MG63 (cell line): Measurements from ENCODE around the gene FANCI. TPM values are rescaled to one million over a fixed set of nuclear protein-coding genes. Genes with fewer than 3 reads are reported as not detected.
"Not testable (repeated sequence)": the region's sequence is repeated elsewhere in the genome, so short reads cannot be mapped to it uniquely, and the experiment has no call there.

Experiments
- DNase-seq: peaks from one replicate; pipeline ENCODE4 v3.0.0-alpha.2; 2020
- H3K27me3 ChIP-seq: fragments of 250-450 bp; sonication (Bioruptor Pico); 2 replicates; pipeline ENCODE4 v1.5.1; 2020; ENCODE audit warnings: mild to moderate bottlenecking, moderate library complexity
- H3K36me3 ChIP-seq: fragments of 250-450 bp; sonication (Bioruptor Pico); 2 replicates; pipeline ENCODE4 v1.5.1; 2020; ENCODE audit warnings: mild to moderate bottlenecking, moderate library complexity
- H3K4me3 ChIP-seq: fragments of 250-450 bp; sonication (Bioruptor Pico); 2 replicates; pipeline ENCODE4 v1.5.1; 2020; ENCODE audit warnings: mild to moderate bottlenecking, moderate library complexity
- H3K9me3 ChIP-seq: fragments of 250-450 bp; sonication (Bioruptor Pico); 2 replicates; pipeline ENCODE4 v1.5.1; 2020; ENCODE audit warnings: mild to moderate bottlenecking, moderate library complexity
- total RNA-seq: library from RNA; depleted of rRNA; stranded (reverse); fragments of >200 nt; shearing (Covaris generic); gene quantifications from 2 replicates; pipeline ENCODE4 v1.2.3, GENCODE V29; 2014; ENCODE audit warnings: low replicate concordance

Gene FANCI
- total RNA-seq, 1 experiment from 2014 or later: 34.4 TPM

GRCh38 chr15:89250142-89250541 lies 6.4 kb downstream of the FANCI start:
- H3K9me3 ChIP-seq, DNase-seq, H3K27me3 ChIP-seq, H3K4me3 ChIP-seq: not testable (repeated sequence)
- H3K36me3 ChIP-seq: peaks cover 81% of the 10 kb centered on the region

- H3K4me3 ChIP-seq, DNase-seq, H3K9me3 ChIP-seq, H3K27me3 ChIP-seq: not testable (repeated sequence)
- H3K36me3 ChIP-seq: peaks cover 73% of the 10 kb centered on the region
Observed at GRCh38 chr15:89277281-89277680, 33.5 kb downstream of the FANCI start.

GRCh38 chr15:89278307-89278706 lies 34.5 kb downstream of the FANCI start:
- no peaks in the 10 kb centered on the region for H3K27me3 ChIP-seq
- H3K4me3 ChIP-seq: no peak overlapping the region
- H3K36me3 ChIP-seq: peaks cover 83% of the 10 kb centered on the region
- DNase-seq: no peak
- H3K9me3 ChIP-seq: no peaks in the 10 kb centered on the region

- DNase-seq: no peak
- H3K9me3 ChIP-seq: peaks cover 8% of the 10 kb centered on the region; the same call in 1 of the 2 replicates
- no peaks in the 10 kb centered on the region for H3K27me3 ChIP-seq
- H3K4me3 ChIP-seq: no peak overlapping the region
- H3K36me3 ChIP-seq: peaks cover 85% of the 10 kb centered on the region
Observed at GRCh38 chr15:89282631-89283030, 38.9 kb downstream of the FANCI start.

GRCh38 chr15:89283201-89283600 lies 39.4 kb downstream of the FANCI start:
- DNase-seq: no peak
- H3K9me3 ChIP-seq: peaks cover 8% of the 10 kb centered on the region; the same call in 1 of the 2 replicates
- H3K4me3 ChIP-seq: no peak overlapping the region
- H3K27me3 ChIP-seq: no peaks in the 10 kb centered on the region
- peaks cover 82% of the 10 kb centered on the region for H3K36me3 ChIP-seq

- DNase-seq: no peak
- H3K4me3 ChIP-seq: no peak overlapping the region
- H3K9me3 ChIP-seq: no peaks in the 10 kb centered on the region
- peaks cover 70% of the 10 kb centered on the region for H3K36me3 ChIP-seq
- no peaks in the 10 kb centered on the region for H3K27me3 ChIP-seq
Observed at GRCh38 chr15:89291934-89292438, 48.2 kb downstream of the FANCI start.

GRCh38 chr15:89293012-89293411 lies 49.2 kb downstream of the FANCI start:
- Histone ChIP-seq H3K27me3 (no peaks in the 10 kb centered on the region), H3K4me3 (no peak overlapping the region), H3K36me3 (peaks cover 64% of the 10 kb centered on the region), H3K9me3 (no peaks in the 10 kb centered on the region; the same call in 1 of the 2 replicates)
- DNase-seq: no peak

- peaks cover 82% of the 10 kb centered on the region for H3K36me3 ChIP-seq
- no peak overlapping the region for H3K4me3 ChIP-seq
- no peaks in the 10 kb centered on the region for H3K27me3 ChIP-seq
- peaks cover 2% of the 10 kb centered on the region; the same call in 1 of the 2 replicates for H3K9me3 ChIP-seq
- no peak for DNase-seq
Observed at GRCh38 chr15:89299896-89300295, 56.1 kb downstream of the FANCI start.

GRCh38 chr15:89301304-89302089 lies 57.7 kb downstream of the FANCI start:
- peaks cover 86% of the 10 kb centered on the region for H3K36me3 ChIP-seq
- DNase-seq: no peak
- no peaks in the 10 kb centered on the region for H3K27me3 ChIP-seq

GRCh38 chr15:89303986-89304385 lies 60.2 kb downstream of the FANCI start:
- Histone ChIP-seq H3K27me3 (no peaks in the 10 kb centered on the region), H3K4me3 (no peak overlapping the region), H3K36me3 (peaks cover 95% of the 10 kb centered on the region), H3K9me3 (peaks cover 2% of the 10 kb centered on the region; the same call in 1 of the 2 replicates)
- DNase-seq: no peak

More at GRCh38 chr15:89301304-89302089, 57.7 kb downstream of the FANCI start:
- H3K4me3 ChIP-seq: no peak overlapping the region
- H3K9me3 ChIP-seq: peaks cover 2% of the 10 kb centered on the region; the same call in 1 of the 2 replicates

GRCh38 chr15:89305395-89305794 lies 61.6 kb downstream of the FANCI start:
- H3K9me3 ChIP-seq: peaks cover 2% of the 10 kb centered on the region; the same call in 1 of the 2 replicates
- H3K36me3 ChIP-seq: peaks cover 92% of the 10 kb centered on the region
- no peak for DNase-seq
- no peaks in the 10 kb centered on the region for H3K27me3 ChIP-seq
- H3K4me3 ChIP-seq: no peak overlapping the region

- DNase-seq: no peak
- H3K9me3 ChIP-seq: peaks cover 2% of the 10 kb centered on the region; the same call in 1 of the 2 replicates
- H3K27me3 ChIP-seq: no peaks in the 10 kb centered on the region
- peaks cover 88% of the 10 kb centered on the region for H3K36me3 ChIP-seq
- no peak overlapping the region for H3K4me3 ChIP-seq
Observed at GRCh38 chr15:89307046-89307587, 63.3 kb downstream of the FANCI start.

GRCh38 chr15:89307791-89308190 lies 64.0 kb downstream of the FANCI start:
- H3K4me3 ChIP-seq: no peak overlapping the region
- H3K36me3 ChIP-seq: peaks cover 89% of the 10 kb centered on the region
- H3K9me3 ChIP-seq: peaks cover 2% of the 10 kb centered on the region; the same call in 1 of the 2 replicates
- H3K27me3 ChIP-seq: no peaks in the 10 kb centered on the region
- no peak for DNase-seq

- peaks cover 89% of the 10 kb centered on the region for H3K36me3 ChIP-seq
Observed at GRCh38 chr15:89308236-89308635, 64.5 kb downstream of the FANCI start.

GRCh38 chr15:89309993-89310392 lies 66.2 kb downstream of the FANCI start:
- no peak for DNase-seq
- no peak overlapping the region for H3K4me3 ChIP-seq
- H3K36me3 ChIP-seq: peaks cover 85% of the 10 kb centered on the region
- H3K9me3 ChIP-seq: no peaks in the 10 kb centered on the region
- no peaks in the 10 kb centered on the region for H3K27me3 ChIP-seq

More at GRCh38 chr15:89308236-89308635, 64.5 kb downstream of the FANCI start:
- no peak for DNase-seq
- Histone ChIP-seq H3K27me3 (no peaks in the 10 kb centered on the region), H3K4me3 (no peak overlapping the region), H3K9me3 (peaks cover 2% of the 10 kb centered on the region; the same call in 1 of the 2 replicates)

GRCh38 chr15:89315375-89315929 lies 71.7 kb downstream of the FANCI start:
- H3K9me3 ChIP-seq: no peaks in the 10 kb centered on the region
- H3K36me3 ChIP-seq: peaks cover 92% of the 10 kb centered on the region
- no peaks in the 10 kb centered on the region for H3K27me3 ChIP-seq
- no peak overlapping the region for H3K4me3 ChIP-seq
- no peak for DNase-seq

GRCh38 chr15:89316504-89316903 lies 72.7 kb downstream of the FANCI start:
- DNase-seq: no peak
- Histone ChIP-seq H3K9me3 (no peaks in the 10 kb centered on the region), H3K27me3 (no peaks in the 10 kb centered on the region), H3K4me3 (no peak overlapping the region), H3K36me3 (peaks cover 95% of the 10 kb centered on the region)
